HG03457 (cell line): Measurements from ENCODE around the gene MYH11.
"Not testable (repeated sequence)": the region's sequence is repeated elsewhere in the genome, so short reads cannot be mapped to it uniquely, and the experiment has no call there.

Source experiments
- ATAC-seq: cut with Tn5 transposase; IDR thresholded peaks from one replicate; pipeline ENCODE4 v1.9.1; 2021; ENCODE audit warnings: moderate number of reproducible peaks; ENCODE audit not compliant: unreplicated experiment

MYH11 gene

DNA sequence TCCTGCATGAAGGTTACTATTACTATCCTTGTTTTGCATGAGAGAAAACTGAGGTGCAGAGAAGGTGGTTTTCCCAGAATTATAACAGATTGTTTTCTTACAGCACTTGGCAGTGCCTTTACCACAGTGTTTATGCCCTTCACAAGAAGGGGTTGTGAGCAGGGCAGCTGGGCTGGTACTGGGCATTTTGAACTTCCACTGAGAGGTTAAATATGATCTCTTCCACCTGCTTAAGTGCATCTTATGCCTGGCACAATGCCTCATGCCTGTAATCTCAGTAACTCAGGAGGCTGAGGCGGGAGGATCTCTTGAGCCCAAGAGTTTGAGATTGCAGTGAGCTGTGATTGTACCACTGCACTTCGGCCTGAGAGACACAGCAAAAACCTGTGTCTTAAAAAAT is 170.5 kb downstream of the MYH11 start:
- ATAC-seq, result no peak

DNA sequence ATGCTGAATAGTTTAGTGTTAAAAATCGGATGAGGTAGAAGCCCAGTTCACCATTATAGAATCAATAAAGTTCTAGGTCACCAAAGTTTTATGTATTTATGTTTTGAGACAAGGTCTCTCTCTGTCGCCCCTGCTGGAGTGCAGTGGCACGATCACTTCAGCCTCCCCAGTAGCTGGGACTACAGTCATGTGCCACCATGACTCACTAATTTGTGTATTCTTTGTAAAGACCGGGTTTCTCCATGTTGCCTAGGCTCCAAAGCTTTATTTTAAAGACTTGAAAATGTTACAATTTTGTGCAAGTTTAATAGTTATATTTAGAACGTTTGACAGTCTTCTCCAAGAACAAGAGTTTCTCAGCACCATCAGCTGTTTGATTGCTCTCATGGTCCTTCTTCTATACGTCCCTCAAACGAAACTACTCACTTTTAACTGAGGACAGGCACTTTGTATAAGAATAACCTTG is 174.7 kb downstream of the MYH11 start:
- no peak for ATAC-seq

DNA sequence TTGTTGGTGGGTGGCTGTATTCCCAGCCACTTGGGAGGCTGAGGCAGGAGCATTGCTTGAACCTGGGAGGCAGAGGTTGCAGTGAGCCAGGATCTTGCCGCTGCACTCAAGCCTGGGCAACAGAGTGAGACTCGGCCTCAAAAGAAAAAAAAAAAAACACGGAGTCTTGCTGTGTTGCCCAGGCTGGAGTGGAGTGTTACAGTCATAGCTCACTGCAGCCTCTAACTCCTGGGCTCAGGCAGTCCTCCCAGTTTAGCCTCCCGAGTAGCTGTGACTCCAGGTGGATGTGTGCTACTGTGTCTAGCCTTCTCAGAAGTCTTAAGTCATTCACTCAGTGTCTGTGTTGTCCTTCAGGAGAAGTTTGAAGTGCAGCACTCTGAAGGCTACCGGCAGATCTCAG is 179.4 kb downstream of the MYH11 start:
- no peak for ATAC-seq

DNA sequence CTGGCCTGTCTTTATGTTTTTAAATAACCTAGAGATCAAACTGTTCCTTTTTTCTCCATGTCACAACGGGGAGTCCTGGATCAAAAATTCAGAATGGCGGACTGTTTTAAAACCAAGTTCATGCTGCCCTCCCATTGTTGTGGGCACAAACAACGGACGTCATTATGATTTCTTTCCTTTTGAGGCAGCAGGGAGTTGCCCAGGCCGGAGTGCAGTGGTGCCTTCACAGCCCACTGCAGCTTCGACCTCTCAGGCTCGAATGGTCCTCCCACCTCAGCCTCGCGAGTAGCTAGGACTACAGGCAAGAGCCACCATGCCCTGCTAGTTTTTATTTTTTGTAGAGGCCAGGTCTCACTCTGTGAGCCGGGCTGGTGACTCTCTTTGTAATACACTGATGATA is 180.3 kb downstream of the MYH11 start:
- no peak for ATAC-seq

DNA sequence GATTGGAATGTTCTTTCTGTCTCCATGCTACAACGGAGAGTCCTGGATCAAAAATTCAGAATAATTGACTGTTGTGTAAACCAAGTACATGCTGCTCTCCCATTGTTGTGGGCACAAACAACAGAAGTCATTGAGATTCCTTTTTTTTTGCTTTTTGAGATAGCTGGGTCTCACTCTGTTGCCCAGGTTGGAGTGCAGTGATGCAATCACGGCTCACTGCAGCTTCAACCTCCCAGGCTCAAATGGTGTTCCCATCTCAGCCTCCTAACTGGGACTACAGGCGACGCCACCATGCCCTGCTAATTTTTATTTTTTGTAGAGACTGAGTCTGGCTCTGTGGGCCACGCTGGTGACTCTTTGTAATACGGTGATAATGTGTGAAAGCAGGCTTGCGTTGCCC is 182.3 kb downstream of the MYH11 start:
- ATAC-seq, result no peak

- ATAC-seq, result no peak
Observed at GRCh38 chr16:15672514-15673167, 184.2 kb downstream of the MYH11 start.

DNA sequence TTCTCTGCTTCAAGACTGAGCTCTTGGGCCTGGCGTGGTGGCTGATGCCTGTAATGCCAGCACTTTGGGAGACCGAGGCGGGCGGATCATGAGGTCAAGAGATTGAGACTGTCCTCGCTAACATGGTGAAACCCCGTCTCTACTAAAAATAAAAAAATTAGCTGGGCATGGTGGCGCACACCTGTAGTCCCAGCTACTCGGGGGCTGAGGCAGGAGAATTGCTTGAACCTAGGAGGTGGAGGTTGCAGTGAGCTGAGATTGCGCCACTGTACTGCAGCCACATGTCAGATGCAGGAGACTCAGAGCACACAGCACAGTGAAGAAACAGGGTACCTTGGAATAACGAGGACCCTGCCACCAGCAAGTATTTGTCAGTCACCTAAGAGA is 184.7 kb downstream of the MYH11 start:
- ATAC-seq, result not testable (repeated sequence)

DNA sequence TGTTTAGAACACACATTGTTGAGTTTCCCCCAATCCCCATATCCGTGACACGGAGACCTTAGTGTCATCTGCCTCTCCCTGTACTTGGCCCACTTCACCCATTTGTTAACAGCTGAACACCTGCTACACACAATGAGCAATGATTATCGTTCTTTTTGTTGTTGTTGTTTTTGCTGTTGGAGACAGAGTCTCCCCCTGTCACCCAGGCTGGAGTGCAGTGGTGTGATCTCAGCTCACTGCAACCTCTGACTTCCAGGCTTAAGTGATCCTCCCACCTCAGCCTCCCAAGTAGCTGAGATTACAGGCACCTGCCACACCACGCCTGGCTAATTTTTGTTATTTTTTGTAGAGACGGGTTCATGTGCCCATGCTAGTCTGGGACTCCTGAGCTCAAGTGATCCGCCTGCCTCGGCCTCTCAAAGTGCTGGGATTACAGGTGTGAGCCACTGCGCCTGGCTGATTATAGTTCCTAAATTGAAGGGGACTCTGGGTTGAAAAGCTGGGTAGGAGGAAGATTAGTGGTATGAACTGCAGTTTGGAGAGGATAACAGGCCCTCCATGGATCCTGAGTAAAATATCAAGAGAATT is 185.2 kb downstream of the MYH11 start:
- no peak for ATAC-seq

DNA sequence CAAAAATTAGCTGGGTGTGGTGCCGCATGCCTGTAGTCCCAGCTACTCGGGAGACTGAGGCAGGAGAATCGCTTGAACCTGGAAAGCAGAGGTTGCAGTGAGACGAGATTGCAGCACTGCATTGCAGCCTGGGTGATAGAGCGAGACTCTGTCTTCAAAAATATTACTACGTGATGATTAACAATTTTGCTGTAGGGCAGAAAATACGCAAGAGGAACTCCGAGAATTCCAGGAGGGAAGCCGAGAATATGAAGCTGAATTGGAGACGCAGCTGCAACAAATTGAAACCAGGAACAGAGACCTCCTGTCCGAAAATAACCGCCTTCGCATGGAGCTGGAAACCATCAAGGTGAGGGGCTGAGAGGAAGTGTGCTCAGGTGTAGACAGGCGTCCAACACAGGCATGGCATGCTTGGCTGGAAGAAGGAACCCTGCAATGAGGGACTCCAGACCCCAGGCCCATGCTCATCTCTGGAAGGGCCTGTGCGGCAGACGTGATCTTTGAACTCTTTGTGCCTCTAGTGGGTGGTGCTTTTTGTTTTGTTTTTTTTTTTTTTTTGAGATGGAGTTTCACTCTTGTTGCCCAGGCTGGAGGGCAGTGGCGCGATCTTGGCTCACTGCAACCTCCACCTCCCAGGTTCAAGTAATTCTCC is 189.6 kb downstream of the MYH11 start:
- no peak for ATAC-seq

- ATAC-seq, result no peak
Observed at GRCh38 chr16:15665107-15665506, 191.7 kb downstream of the MYH11 start.

DNA sequence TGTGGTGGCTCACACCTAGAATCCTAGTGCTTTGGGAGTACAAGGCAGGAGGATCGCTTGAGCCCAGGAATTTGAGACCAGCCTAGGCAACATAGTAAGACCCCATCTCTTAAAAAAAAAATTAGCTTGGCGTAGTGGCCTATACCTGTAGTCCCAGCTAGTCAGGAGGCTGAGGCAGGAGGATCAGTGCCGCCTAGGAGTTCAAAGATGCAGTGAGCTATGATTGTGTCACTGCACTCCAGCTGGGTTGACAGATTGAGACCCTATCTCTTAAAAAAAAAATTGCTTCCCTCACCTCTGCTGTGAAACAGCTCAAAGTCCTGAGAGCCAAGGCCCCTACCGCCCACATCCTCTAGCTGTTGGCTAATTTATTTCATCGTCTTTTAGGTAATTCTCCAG is 196.6 kb downstream of the MYH11 start:
- no peak for ATAC-seq

- no peak for ATAC-seq
Observed at GRCh38 chr16:15658556-15658955, 198.3 kb downstream of the MYH11 start.

DNA sequence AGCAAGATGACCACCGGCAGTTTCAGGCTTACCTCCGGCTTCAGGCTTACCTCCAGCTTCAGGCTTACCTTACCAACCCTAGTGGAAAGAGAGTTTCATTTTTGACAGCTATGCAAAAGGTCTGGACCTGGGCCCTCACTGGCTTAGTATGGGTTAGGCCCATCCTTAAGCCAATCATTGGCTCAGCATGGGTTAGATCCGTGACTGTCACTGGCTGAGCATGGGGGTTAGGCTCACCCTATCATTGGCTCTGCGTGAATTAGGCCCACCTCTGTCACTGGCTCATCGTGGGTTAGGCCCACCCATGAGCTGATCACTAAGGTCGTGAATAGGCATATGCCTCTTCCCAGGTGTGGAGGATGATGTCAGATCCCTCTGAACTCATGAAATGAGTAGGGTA is 198.7 kb downstream of the MYH11 start:
- no peak for ATAC-seq

- not testable (repeated sequence) for ATAC-seq
Observed at GRCh38 chr16:15655561-15655960, 201.3 kb downstream of the MYH11 start.

DNA sequence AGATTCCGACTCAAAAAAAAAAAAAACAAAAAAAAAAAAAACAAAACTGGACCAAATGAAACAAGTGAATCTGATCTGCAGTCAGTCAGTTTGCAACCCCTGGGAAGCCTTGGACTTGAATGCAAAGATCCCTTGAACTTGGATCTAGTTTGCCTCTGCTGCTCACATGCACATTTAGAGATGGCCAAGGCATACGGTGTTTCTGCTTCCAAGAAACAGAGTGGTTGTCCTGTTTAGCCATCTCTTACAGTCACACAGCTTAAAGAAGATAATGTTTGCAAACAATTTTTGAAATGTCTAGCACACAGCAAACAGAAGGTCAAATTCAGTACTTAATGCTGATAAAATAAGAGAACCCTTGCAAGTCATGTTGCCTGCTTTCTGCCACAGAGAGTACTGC is 202.2 kb downstream of the MYH11 start:
- ATAC-seq, result no peak

DNA sequence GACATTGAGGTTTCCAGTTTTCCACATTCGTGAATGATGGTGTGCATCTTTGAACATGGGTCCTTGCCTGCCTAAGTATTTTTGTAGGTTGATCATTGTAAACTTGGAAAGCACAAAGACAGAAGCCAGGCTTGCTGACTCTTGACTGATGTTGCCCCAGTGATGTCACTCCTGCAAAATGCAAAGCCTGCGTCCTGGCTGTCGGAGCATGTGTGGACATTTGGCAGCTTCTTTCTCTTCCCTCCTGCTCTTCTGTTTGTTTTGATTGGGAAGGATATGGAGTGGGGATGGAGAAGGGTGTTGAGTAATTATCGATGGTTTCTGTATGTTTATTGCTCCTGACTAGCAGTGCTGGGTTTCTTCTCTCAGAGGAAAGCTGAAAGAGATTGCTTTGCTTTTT is 203.6 kb downstream of the MYH11 start:
- ATAC-seq, result no peak
